Neutrophil (primary cell): ENCODE results near the gene ACOT6.

Source experiments
- H3K27ac ChIP-seq: fragments of 200-600 bp; sonication (generic); 2 replicates; pipeline ENCODE4 v1.5.1; 2016; ENCODE audit warnings: mild to moderate bottlenecking, moderate library complexity
- H3K27me3 ChIP-seq: fragments of 200-600 bp; sonication (generic); 2 replicates; pipeline ENCODE4 v1.6.0; 2016; ENCODE audit warnings: mild to moderate bottlenecking
- H3K36me3 ChIP-seq: fragments of 200-600 bp; sonication (generic); 2 replicates; pipeline ENCODE4 v1.5.1; 2017
- H3K4me1 ChIP-seq, 2 experiments: fragments of 200-600 bp in 1 of 2; sonication (generic) in 1 of 2; 1 replicate in 1 of 2; 2 replicates in 1 of 2; pipeline versions ENCODE4 v1.5.1 to v1.6.1; 2013 to 2016; ENCODE audit warnings: low read depth in 1 of 2, low read length in 1 of 2, mild to moderate bottlenecking in 1 of 2, moderate library complexity in 1 of 2; ENCODE audit not compliant: control insufficient read depth in 1 of 2, insufficient read depth in 1 of 2
- H3K4me3 ChIP-seq, 2 experiments: fragments of 200-600 bp in 1 of 2; sonication (generic) in 1 of 2; 1 replicate in 1 of 2; 2 replicates in 1 of 2; pipeline ENCODE4 v1.5.1; 2013 to 2016; ENCODE audit warnings: low read depth in 1 of 2, low read length in 1 of 2, mild to moderate bottlenecking in 1 of 2, moderate library complexity in 1 of 2
- H3K9me3 ChIP-seq: fragments of 200-600 bp; sonication (generic); 2 replicates; pipeline ENCODE4 v1.5.1; 2016
- TF ChIP-seq, protein P1 (sequence below): fragments of 200-600 bp; sonication (generic); IDR thresholded peaks from 2 replicates; pipeline ENCODE4 v1.5.1; 2016; ENCODE audit warnings: antibody characterized with exemption

Gene ACOT6

DNA sequence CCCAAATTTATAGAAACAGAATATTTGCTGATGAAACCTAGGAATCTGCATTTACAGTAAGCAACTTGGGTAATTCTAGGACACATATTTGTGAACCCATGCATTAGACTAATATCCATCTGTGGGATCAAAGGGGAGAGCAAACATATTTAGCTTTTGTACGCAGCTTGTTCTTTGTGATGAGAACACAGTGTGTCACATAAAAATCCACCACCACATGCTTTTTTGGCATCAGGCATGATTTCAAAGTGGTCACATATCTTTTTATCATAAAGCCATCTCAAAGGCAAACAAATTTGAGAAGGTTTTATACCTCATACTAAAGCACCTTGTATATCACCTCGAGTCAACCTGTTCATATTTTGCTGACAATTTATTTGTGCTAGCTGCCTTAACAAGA lies 48.2 kb downstream of the ACOT6 start:
- no peak overlapping the region for H3K4me3 ChIP-seq
- no peak overlapping the region for H3K27ac ChIP-seq
- no peaks in the 10 kb centered on the region for H3K27me3 ChIP-seq
- H3K9me3 ChIP-seq: no peaks in the 10 kb centered on the region
- H3K4me1 ChIP-seq: no peaks in the 10 kb centered on the region
- no peaks in the 10 kb centered on the region for H3K36me3 ChIP-seq
- TF ChIP-seq, protein P1, sequence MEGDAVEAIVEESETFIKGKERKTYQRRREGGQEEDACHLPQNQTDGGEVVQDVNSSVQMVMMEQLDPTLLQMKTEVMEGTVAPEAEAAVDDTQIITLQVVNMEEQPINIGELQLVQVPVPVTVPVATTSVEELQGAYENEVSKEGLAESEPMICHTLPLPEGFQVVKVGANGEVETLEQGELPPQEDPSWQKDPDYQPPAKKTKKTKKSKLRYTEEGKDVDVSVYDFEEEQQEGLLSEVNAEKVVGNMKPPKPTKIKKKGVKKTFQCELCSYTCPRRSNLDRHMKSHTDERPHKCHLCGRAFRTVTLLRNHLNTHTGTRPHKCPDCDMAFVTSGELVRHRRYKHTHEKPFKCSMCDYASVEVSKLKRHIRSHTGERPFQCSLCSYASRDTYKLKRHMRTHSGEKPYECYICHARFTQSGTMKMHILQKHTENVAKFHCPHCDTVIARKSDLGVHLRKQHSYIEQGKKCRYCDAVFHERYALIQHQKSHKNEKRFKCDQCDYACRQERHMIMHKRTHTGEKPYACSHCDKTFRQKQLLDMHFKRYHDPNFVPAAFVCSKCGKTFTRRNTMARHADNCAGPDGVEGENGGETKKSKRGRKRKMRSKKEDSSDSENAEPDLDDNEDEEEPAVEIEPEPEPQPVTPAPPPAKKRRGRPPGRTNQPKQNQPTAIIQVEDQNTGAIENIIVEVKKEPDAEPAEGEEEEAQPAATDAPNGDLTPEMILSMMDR: no peak

GRCh38 chr14:73661872-73662271 lies 49.6 kb downstream of the ACOT6 start:
- Histone ChIP-seq H3K27me3 (no peaks in the 10 kb centered on the region), H3K36me3 (no peaks in the 10 kb centered on the region), H3K4me3 (no peak overlapping the region), H3K4me1 (no peaks in the 10 kb centered on the region), H3K9me3 (no peaks in the 10 kb centered on the region), H3K27ac (no peak overlapping the region)
- TF ChIP-seq, protein P1: no peak

GRCh38 chr14:73662487-73662943 lies 50.2 kb downstream of the ACOT6 start:
- Histone ChIP-seq H3K4me3 (no peak overlapping the region), H3K9me3 (no peaks in the 10 kb centered on the region), H3K36me3 (no peaks in the 10 kb centered on the region), H3K4me1 (no peaks in the 10 kb centered on the region), H3K27me3 (no peaks in the 10 kb centered on the region), H3K27ac (no peak overlapping the region)
- TF ChIP-seq, protein P1: no peak

DNA sequence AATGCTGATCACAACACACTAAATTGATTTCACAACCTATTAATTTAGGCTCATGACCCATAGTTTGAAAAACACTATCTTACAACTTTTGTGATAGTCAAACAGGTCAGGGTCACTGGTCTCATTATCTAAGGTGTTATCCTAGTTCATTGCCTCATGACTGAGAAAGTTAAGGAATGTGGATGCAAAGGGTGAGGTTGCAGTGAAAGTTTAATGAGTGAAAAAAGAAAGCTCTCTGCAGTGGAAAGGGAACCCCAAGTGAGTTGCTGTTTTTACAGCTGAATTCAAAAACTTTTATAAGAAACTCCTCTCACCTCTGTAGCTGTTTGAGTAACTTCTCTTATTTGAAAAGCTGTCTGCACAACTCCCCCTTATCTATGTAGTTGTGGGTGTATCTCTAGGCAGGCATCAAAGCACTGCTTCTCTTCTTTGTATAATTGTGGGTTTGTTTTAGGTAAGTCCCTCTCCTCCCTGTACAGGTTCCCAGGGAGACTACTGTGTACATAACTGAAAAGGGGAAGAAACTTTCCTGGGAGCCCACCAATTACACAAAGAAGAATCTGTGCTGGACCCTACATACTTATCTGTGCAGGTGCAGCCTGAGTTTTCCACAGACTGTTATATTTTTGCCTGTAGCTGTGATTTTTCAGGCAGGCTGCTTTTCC lies 51.4 kb downstream of the ACOT6 start:
- H3K9me3 ChIP-seq: no peaks in the 10 kb centered on the region
- H3K36me3 ChIP-seq: no peaks in the 10 kb centered on the region
- no peak overlapping the region for H3K4me3 ChIP-seq
- no peaks in the 10 kb centered on the region for H3K4me1 ChIP-seq
- no peak overlapping the region for H3K27ac ChIP-seq
- TF ChIP-seq, protein P1: no peak
- no peaks in the 10 kb centered on the region for H3K27me3 ChIP-seq

GRCh38 chr14:73665130-73665529 lies 52.8 kb downstream of the ACOT6 start:
- TF ChIP-seq, protein P1: no peak
- H3K4me3 ChIP-seq: no peak overlapping the region
- H3K4me1 ChIP-seq: no peaks in the 10 kb centered on the region
- H3K27me3 ChIP-seq: no peaks in the 10 kb centered on the region
- H3K27ac ChIP-seq: no peak overlapping the region
- H3K36me3 ChIP-seq: no peaks in the 10 kb centered on the region
- no peaks in the 10 kb centered on the region for H3K9me3 ChIP-seq
